Activated CD4-positive, alpha-beta T cell treated with anti-CD3 and anti-CD28 coated beads for 36 hours (primary cell): ENCODE results near the gene TCEA2. TPM values are rescaled to one million over a fixed set of nuclear protein-coding genes. Genes with fewer than 3 reads are reported as not detected.

ENCODE experiments used
- ATAC-seq: fragments of 200-7000 bp; cut with Tn5 transposase; one replicate; pipeline ENCODE4 v1.10.0; 2021; ENCODE audit warnings: mild to moderate bottlenecking, moderate library complexity
- CTCF ChIA-PET: fragments of 350-600 bp; sonication (Branson Sonifier 250); formaldehyde crosslinking; loops from one replicate; lab custom pipeline; 2021; ENCODE audit warnings: antibody characterized with exemption; lab: Charles Lee
- POLR2A ChIA-PET: fragments of 350-600 bp; sonication (Branson Sonifier 250); formaldehyde crosslinking; loops from one replicate; lab custom pipeline; 2021; ENCODE audit warnings: antibody characterized with exemption, inconsistent platforms; lab: Charles Lee
- DNase-seq: peaks from one replicate; pipeline ENCODE4 v3.0.0-alpha.2; 2020
- H3K27ac Mint-ChIP-seq: one replicate; pipeline ENCODE4 v1.8.0; 2021; ENCODE audit warnings: mixed read lengths
- H3K27me3 Mint-ChIP-seq: one replicate; pipeline ENCODE4 v1.8.0; 2021; ENCODE audit warnings: mixed read lengths
- H3K36me3 Mint-ChIP-seq: one replicate; pipeline ENCODE4 v1.8.0; 2021; ENCODE audit warnings: low read depth, mixed read lengths
- H3K4me1 Mint-ChIP-seq: one replicate; pipeline ENCODE4 v1.8.0; 2021; ENCODE audit warnings: mixed read lengths
- H3K4me3 Mint-ChIP-seq: one replicate; pipeline ENCODE4 v1.8.0; 2021; ENCODE audit warnings: mild to moderate bottlenecking, moderate library complexity, mixed read lengths
- H3K9me3 Mint-ChIP-seq: one replicate; pipeline ENCODE4 v1.8.0; 2021; ENCODE audit warnings: low read depth, mixed read lengths
- intact Hi-C, 2 experiments: fragments of 100-400 bp; cut with DNase I in 1 of 2; cut with micrococcal nuclease in 1 of 2; formaldehyde crosslinking; loops; one replicate each; pipeline versions ENCODE4 v1.14.2 to v1.15.1; 2022 to 2024; cut with DNase I, micrococcal nuclease
- total RNA-seq, 2 experiments: library from RNA; stranded (reverse); gene quantifications; one replicate each; pipeline ENCODE4 v1.2.3, GENCODE V29; 2021

Gene TCEA2
- total RNA-seq, 2 experiments from 2014 or later, result 40.6 to 50.0 TPM

DNA sequence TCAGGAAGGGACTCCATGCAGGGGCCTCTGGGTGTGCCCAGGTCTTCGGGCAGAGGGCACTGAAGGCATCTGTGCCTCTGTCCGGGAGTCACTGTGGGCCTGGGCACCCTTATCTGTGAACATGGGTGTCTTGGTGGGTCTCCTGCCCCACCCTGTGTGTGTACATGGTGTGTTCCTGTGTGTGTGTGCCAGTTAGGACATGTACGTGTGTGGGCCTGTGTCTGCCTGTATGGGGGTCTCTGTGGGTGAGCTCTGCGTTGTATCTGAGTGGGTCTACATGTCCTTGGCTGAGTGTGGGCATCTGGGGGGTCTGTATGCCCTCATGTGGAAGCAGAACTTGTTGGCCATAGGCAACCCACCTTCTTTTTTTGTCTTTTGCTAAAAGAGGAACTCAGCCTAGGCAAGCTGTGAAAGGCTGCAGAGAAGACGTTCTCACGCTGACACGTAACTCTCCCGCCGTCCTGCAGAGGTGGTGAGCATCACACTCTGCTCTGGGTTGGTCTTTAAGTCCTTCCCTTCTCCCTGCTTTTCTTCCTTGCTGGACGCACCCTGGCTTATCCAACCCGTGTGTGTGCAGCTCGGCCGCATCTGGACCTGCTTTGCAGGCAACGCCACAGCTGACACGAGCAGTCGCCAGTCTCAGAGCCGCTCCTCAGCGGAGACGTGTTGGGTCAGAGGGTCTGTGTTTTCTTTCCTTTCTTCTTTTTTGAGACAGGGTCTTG lies 44.9 kb downstream of the TCEA2 start:
- H3K9me3 Mint-ChIP-seq, result no peaks in the 10 kb centered on the region
- DNase-seq (no peak), ATAC-seq (no peak)
- H3K27me3 Mint-ChIP-seq, result peaks cover 2% of the 10 kb centered on the region
- CTCF ChIA-PET, result interaction anchor here (1.1 to 4.2 kb wide), 2 partner anchors 13 to 68 kb away, joined by 3 to 15 read pairs; no protein-coding TSS in a partner anchor
- POLR2A ChIA-PET, result no interaction called here
- no peak overlapping the region for H3K4me3 Mint-ChIP-seq
- H3K27ac Mint-ChIP-seq, result no peak overlapping the region
- intact Hi-C loops, result no loop called here
- H3K36me3 Mint-ChIP-seq, result no peaks in the 10 kb centered on the region
- H3K4me1 Mint-ChIP-seq, result peaks cover 2% of the 10 kb centered on the region

DNA sequence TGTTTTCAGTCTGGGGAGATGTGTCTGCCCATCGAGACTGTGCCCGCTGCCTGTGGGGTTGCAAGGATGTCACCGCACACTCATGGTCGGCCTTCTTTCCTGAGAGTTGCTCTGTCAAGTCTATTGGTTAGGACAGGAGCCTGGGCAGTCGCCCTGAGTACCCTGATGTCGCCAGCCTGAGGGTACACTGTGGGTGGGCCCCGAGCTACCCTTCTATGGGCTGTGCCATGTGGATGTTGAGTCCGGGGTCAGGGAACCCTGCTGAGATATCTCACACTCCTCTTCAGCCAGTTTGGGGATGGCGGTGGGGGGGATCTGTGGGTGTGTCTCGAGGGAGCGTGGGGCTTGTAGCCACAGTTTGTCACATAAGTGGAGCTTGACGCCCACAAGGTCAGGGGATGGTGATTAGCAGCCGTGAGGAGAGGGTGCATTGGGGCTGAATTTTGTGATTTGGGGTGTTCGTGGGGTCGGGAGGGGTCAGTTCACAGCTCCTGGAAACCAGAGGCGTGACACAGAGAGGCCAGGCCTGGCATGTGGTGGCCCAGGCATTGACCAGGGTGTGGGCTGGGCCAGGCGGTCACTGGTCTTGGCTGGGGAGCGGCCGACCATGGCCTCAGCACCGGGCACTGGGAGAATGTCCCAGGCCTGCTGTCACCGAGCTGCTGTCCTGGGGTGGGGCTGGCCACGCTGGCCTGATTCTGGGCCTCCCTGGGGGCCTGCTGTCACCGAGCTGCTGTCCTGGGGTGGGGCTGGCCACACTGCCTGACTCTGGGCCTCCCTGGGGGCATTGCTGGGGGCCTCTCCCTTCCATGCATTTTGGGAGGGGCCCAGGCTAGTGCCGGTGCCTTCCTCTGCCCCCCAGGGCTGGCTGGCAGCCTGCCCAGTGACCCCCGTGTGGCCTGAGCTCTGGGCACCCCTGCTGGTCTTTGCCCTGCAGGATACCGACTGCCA lies 46.0 kb downstream of the TCEA2 start:
- Mint-ChIP-seq H3K4me1 (peaks cover 2% of the 10 kb centered on the region), H3K9me3 (no peaks in the 10 kb centered on the region), H3K4me3 (no peak overlapping the region), H3K27ac (no peak overlapping the region), H3K27me3 (no peaks in the 10 kb centered on the region), H3K36me3 (no peaks in the 10 kb centered on the region)
- intact Hi-C loops, result no loop called here
- no peak for DNase-seq
- no peak for ATAC-seq
- ChIA-PET CTCF (interaction anchor here (0.7 to 4.2 kb wide), 2 partner anchors 11 to 63 kb away, joined by 3 to 15 read pairs; no protein-coding TSS in a partner anchor), POLR2A (interaction anchor here (0.5 kb wide), 1 partner anchor 411 kb away, joined by 3 read pairs; no protein-coding TSS in a partner anchor)

GRCh38 chr20:64109831-64110391 lies 46.9 kb downstream of the TCEA2 start:
- ATAC-seq, result no peak
- ChIA-PET POLR2A (no interaction called here), CTCF (interaction anchor here (4.2 kb wide), 1 partner anchor 11 kb away, joined by 15 read pairs; no protein-coding TSS in a partner anchor)
- intact Hi-C loops, result no loop called here
- H3K36me3 Mint-ChIP-seq, result no peaks in the 10 kb centered on the region
- peaks cover 2% of the 10 kb centered on the region for H3K4me1 Mint-ChIP-seq
- no peak for DNase-seq
- H3K4me3 Mint-ChIP-seq, result no peak overlapping the region
- no peaks in the 10 kb centered on the region for H3K27me3 Mint-ChIP-seq
- H3K9me3 Mint-ChIP-seq, result no peaks in the 10 kb centered on the region
- H3K27ac Mint-ChIP-seq, result no peak overlapping the region

DNA sequence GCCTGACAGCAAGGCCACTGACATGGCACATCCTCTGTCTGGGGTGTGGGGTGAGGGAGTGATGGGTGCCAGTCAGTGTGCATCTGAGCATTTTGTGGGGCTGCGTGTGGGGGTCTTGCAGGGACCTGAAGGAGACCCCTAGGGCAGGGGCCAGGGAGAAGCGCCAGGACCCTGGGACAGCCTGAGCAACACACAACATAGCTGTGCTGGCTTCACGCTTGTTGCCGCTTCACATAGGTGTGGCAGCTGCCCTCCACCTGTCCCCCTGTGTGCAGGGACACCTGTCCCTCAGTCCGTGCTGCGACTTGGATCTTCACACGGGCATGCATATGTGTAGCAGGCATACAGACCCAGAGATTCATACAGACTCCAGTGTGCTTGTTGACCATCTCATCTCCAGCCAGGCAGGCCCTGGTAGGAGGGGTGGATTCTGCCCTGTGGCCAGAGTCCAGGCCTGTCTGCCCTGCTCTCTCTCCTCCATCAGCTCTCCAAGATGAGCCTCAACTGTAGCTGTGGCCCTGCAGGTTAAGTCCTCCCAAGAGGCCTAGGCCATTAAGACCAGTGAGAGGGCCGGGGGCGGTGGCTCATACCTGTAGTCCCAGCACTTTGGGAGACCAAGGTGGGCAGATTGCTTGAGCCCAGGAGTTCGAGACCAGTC lies 47.5 kb downstream of the TCEA2 start:
- ChIA-PET POLR2A (no interaction called here), CTCF (interaction anchor here (4.2 kb wide), 1 partner anchor 10 kb away, joined by 15 read pairs; no protein-coding TSS in a partner anchor)
- no peak for ATAC-seq
- Mint-ChIP-seq H3K4me1 (peaks cover 2% of the 10 kb centered on the region), H3K27ac (no peak overlapping the region), H3K4me3 (no peak overlapping the region), H3K36me3 (no peaks in the 10 kb centered on the region), H3K27me3 (no peaks in the 10 kb centered on the region), H3K9me3 (no peaks in the 10 kb centered on the region)
- no peak for DNase-seq
- intact Hi-C loops, result no loop called here

GRCh38 chr20:64111841-64112641 lies 49.0 kb downstream of the TCEA2 start:
- no peaks in the 10 kb centered on the region for H3K36me3 Mint-ChIP-seq
- H3K9me3 Mint-ChIP-seq, result no peaks in the 10 kb centered on the region
- H3K4me3 Mint-ChIP-seq, result no peak overlapping the region
- CTCF ChIA-PET, result no interaction called here
- DNase-seq (no peak), ATAC-seq (no peak)
- H3K27me3 Mint-ChIP-seq, result no peaks in the 10 kb centered on the region
- POLR2A ChIA-PET, result no interaction called here
- peaks cover 2% of the 10 kb centered on the region for H3K4me1 Mint-ChIP-seq
- intact Hi-C loops, result no loop called here
- no peak overlapping the region for H3K27ac Mint-ChIP-seq

DNA sequence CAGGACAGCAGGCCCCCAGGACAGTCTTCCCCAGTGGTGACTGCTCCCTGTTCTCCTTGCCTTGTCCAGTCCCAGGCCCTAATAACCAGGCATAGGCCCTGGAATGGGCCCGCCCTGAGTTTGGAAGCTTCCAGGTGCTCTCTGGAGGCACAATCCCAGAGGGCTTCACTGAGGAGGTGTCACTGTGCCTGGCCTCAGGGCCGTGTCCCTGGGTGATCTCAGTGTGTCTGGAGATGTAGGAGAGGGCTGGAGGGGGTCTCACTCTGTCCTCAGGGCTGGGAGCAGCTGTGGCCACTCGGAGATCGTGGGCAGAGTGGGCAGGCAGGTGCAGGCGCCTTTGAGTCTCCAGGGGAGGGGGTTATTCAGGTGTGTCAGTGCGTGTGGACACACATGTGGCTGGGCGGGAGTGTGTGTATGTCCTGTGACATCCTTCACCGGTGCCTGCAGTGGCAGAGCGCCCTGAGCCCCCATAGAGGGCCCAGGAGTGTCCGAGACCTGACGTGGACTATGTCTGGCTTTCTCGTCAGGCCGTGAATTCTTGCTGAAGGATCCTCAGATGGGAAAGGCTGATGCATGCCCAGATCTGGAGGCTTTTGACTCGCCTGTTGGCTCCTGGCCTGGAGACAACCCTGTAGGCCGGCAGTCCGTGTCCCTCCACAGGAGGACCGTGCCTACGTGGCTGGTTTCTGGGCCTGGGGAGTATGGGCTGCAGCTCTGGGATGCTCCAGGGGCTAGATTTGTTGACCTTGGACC lies 49.9 kb downstream of the TCEA2 start:
- POLR2A ChIA-PET, result no interaction called here
- H3K27me3 Mint-ChIP-seq, result no peaks in the 10 kb centered on the region
- intact Hi-C loops, result no loop called here
- no peaks in the 10 kb centered on the region for H3K4me1 Mint-ChIP-seq
- ATAC-seq (no peak), DNase-seq (no peak)
- no peak overlapping the region for H3K27ac Mint-ChIP-seq
- H3K36me3 Mint-ChIP-seq, result no peaks in the 10 kb centered on the region
- H3K9me3 Mint-ChIP-seq, result no peaks in the 10 kb centered on the region
- no peak overlapping the region for H3K4me3 Mint-ChIP-seq
- CTCF ChIA-PET, result no interaction called here

- H3K36me3 Mint-ChIP-seq, result no peaks in the 10 kb centered on the region
- CTCF ChIA-PET, result no interaction called here
- H3K27me3 Mint-ChIP-seq, result no peaks in the 10 kb centered on the region
- intact Hi-C loops, result no loop called here
- H3K27ac Mint-ChIP-seq, result no peak overlapping the region
- DNase-seq, result no peak
- no peak overlapping the region for H3K4me3 Mint-ChIP-seq
- ATAC-seq, result no peak
- no peaks in the 10 kb centered on the region for H3K4me1 Mint-ChIP-seq
- POLR2A ChIA-PET, result interaction anchor here (0.6 kb wide), 1 partner anchor 13 kb away, joined by 3 read pairs; no protein-coding TSS in a partner anchor
- H3K9me3 Mint-ChIP-seq, result no peaks in the 10 kb centered on the region
Observed at GRCh38 chr20:64113444-64113775, 50.4 kb downstream of the TCEA2 start.

GRCh38 chr20:64113796-64114355 lies 50.9 kb downstream of the TCEA2 start:
- Mint-ChIP-seq H3K4me1 (no peaks in the 10 kb centered on the region), H3K36me3 (no peaks in the 10 kb centered on the region), H3K27me3 (no peaks in the 10 kb centered on the region), H3K27ac (no peak overlapping the region), H3K4me3 (no peak overlapping the region), H3K9me3 (no peaks in the 10 kb centered on the region)
- ChIA-PET POLR2A (interaction anchor here (0.6 kb wide), 1 partner anchor 13 kb away, joined by 3 read pairs; no protein-coding TSS in a partner anchor), CTCF (no interaction called here)
- intact Hi-C loops, result no loop called here
- no peak for ATAC-seq
- DNase-seq, result no peak

DNA sequence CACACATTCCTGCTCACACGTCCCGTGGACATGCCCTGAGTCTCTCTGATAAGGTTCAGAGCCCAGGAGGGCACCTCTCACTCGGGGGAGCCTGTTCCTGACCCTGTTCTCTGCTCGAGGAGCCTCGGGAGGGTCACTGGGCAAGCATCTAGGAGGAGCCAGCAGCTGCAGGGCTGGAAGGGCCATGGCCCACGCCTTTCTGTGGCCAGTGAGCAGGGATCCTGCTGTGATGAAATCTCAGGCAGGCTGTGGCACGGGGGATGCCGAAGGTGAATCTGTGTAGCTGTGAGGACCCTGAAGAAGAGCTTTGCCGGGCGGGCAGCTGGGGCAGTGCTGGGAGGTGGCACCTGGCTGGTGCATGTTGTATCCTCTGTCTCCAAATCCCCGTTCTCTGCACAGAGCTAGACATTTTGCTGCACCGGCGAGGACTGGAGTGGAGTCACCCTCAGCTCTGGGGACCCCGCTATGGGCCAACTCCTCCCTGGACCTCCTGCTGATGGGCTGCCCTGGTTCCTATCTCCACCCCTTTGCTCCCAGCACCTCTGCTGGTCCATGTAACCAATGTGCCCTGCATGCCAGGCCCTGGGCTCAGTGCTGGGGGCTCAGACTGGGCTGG lies 51.5 kb downstream of the TCEA2 start:
- Mint-ChIP-seq H3K4me3 (no peak overlapping the region), H3K9me3 (no peaks in the 10 kb centered on the region), H3K27ac (no peak overlapping the region), H3K36me3 (no peaks in the 10 kb centered on the region), H3K27me3 (no peaks in the 10 kb centered on the region), H3K4me1 (peaks cover 2% of the 10 kb centered on the region)
- DNase-seq (no peak), ATAC-seq (no peak)
- intact Hi-C loops, result no loop called here
- POLR2A ChIA-PET, result no interaction called here
- CTCF ChIA-PET, result interaction anchor here (0.6 kb wide), 1 partner anchor 1103 kb away, joined by 3 read pairs; no protein-coding TSS in a partner anchor
